Measurements from ENCODE around the gene NXNL1.

The NXNL1 gene

GRCh38 chr19:17419621-17420474 lies 40.9 kb downstream of the NXNL1 start, which contains the start of gene MVB12A:
Gene MVB12A, plus strand, starts transcription at chr19:17420047. Its CDS starts 89 bp downstream, at chr19:17420136.
- DNase-seq (ENCODE audit: low read depth) = peak; percentile 93

GRCh38 chr19:17419154-17419620 lies 41.5 kb downstream of the NXNL1 start:
- DNase-seq (ENCODE audit: low read depth) = no peak

- no peak for DNase-seq (ENCODE audit: low read depth)
Observed at GRCh38 chr19:17418710-17419109, 42.0 kb downstream of the NXNL1 start.

GRCh38 chr19:17415121-17415520 lies 45.6 kb downstream of the NXNL1 start:
- no peak for DNase-seq (ENCODE audit: low read depth)

DNA sequence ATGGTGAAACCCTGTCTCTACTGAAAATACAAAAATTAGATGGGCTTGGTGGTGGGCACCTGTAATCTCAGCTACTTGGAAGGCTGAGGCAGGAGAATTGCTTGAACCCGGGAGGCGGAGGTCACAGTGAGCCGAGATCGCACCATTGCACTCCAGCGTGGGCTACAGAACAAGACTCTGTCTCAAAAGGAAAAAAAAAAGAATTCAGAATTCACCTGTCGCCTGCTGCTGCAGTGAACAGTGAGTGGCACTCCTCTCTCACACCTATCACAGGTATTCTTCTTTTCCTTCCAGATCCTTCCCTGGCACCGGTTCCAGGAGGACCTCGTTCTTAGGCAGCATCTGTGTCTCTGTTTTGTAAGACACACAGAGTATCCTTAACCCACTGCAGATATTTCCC lies 46.6 kb downstream of the NXNL1 start:
- no peak for DNase-seq (ENCODE audit: low read depth)

DNA sequence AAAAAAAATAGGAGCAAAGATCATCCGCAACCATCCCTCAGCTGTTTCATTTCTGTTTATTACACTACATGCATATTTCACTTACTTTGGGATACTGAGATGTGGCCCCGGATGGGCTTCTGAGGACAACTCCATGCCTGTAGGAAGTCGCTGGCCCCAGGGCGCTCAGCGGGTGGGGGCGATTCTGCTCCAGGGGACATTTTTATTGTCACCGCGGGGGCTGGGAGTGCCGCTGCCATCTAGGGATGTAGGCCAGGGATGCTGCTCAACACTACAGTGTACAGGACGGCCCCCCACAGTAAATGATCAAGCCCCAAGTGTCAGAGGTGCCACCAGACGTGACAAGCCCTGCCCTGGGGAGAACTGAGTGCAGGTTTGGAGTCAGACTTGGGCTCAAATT lies 48.9 kb downstream of the NXNL1 start:
- DNase-seq (ENCODE audit: low read depth) = no peak

GRCh38 chr19:17409990-17410389 lies 50.7 kb downstream of the NXNL1 start:
- DNase-seq (ENCODE audit: low read depth) = no peak

- no peak for DNase-seq (ENCODE audit: low read depth)
Observed at GRCh38 chr19:17406887-17407196, 53.9 kb downstream of the NXNL1 start.

GRCh38 chr19:17406046-17406886 lies 54.5 kb downstream of the NXNL1 start:
- DNase-seq (ENCODE audit: low read depth) = no peak

Data from stimulated activated CD8-positive, alpha-beta memory T cell treated with anti-CD3 and anti-CD28 coated beads, Interleukin-4, amount 100 ng/mL, for 24 hours (primary cell).